HepG2 (cell line): ENCODE measurements around the gene LCP2.

Experiments
- BRCA1 ChIP-seq: sonication (generic); formaldehyde crosslinking; IDR thresholded peaks from 2 replicates; pipeline ENCODE4 v1.4.0; 2020; ENCODE audit warnings: missing genetic modification reagents
- CREB1 ChIP-seq, 2 experiments: fragments of 450-650 bp in 1 of 2; IDR thresholded peaks; 2 replicates each; pipeline ENCODE4 v1.6.1; 2016 to 2017; ENCODE audit warnings: control low read depth in 1 of 2, mild to moderate bottlenecking in 1 of 2, missing compliant biosample characterization in 1 of 2, missing genetic modification characterization in 1 of 2
- IRF2 ChIP-seq: IDR thresholded peaks from 2 replicates; pipeline ENCODE4 v1.6.1; 2018; ENCODE audit warnings: missing genetic modification reagents, missing compliant biosample characterization
- POLR2A ChIP-seq, 2 experiments: IDR thresholded peaks; 2 replicates each; pipeline ENCODE4 v1.6.1; 2011; ENCODE audit warnings: low read depth in 2 of 2, low read length in 2 of 2, mild to moderate bottlenecking in 1 of 2, moderate library complexity in 1 of 2; ENCODE audit not compliant: insufficient read depth in 1 of 2
- RBM22 ChIP-seq: fragments of 200-400 bp; formaldehyde crosslinking; optimal IDR thresholded peaks from 2 replicates; pipeline ENCODE3; 2017; ENCODE audit warnings: mild to moderate bottlenecking, low read length, moderate library complexity
- TAF1 ChIP-seq: sonication (generic); formaldehyde crosslinking; IDR thresholded peaks from 2 replicates; pipeline ENCODE4 v1.4.0; 2020; ENCODE audit warnings: missing genetic modification reagents
- TCF12 ChIP-seq, 2 experiments: fragments of 450-650 bp in 1 of 2; sonication (generic) in 1 of 2; formaldehyde crosslinking in 1 of 2; IDR thresholded peaks; 2 replicates each; pipeline versions ENCODE4 v1.6.1 to v1.8.0; 2017 to 2022; ENCODE audit warnings: antibody characterized with exemption in 1 of 2, mild to moderate bottlenecking in 1 of 2, missing genetic modification reagents in 1 of 2, moderate library complexity in 1 of 2
- ZFY ChIP-seq: sonication (generic); formaldehyde crosslinking; IDR thresholded peaks from 2 replicates; pipeline ENCODE4 v1.4.0; 2020; ENCODE audit warnings: missing genetic modification reagents
- ZZZ3 ChIP-seq: sonication (generic); formaldehyde crosslinking; IDR thresholded peaks from 2 replicates; pipeline ENCODE4 v1.4.0; 2020; ENCODE audit warnings: missing genetic modification reagents, mild to moderate bottlenecking, borderline replicate concordance
- TF ChIP-seq, protein P1 (sequence below): IDR thresholded peaks from 2 replicates; pipeline ENCODE4 v1.6.1; 2012; ENCODE audit warnings: inconsistent platforms
- TF ChIP-seq, protein P2 (sequence below): sonication (generic); formaldehyde crosslinking; IDR thresholded peaks from 2 replicates; pipeline ENCODE4 v1.4.0; 2020; ENCODE audit warnings: missing genetic modification reagents
- TF ChIP-seq, protein P3 (sequence below): sonication (generic); formaldehyde crosslinking; IDR thresholded peaks from 2 replicates; pipeline ENCODE4 v1.5.0; 2020; ENCODE audit warnings: mild to moderate bottlenecking, missing genetic modification reagents, moderate library complexity

DNA sequence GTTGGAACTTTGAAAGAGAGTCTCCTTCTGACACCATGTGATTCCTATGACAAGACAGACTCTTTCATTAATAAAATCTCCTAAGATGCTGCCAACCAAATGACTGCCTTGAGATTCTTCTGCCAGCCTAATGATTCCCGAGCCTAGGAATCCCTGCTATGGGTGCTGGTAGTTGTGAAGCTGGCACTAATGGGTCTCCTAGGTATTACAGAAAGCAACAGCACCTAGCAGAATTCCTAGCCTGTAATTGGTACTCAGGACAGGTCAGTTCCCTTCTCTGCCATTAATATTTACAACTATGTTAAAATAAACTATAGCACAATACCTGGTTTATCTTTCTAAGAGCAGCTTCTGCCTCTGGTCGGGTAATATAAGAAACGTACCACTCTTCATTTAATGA lies 45.5 kb downstream of the LCP2 start:
- TF ChIP-seq ZFY (CRISPR knock-in tag) (no peak), POLR2A (IDR thresholded peaks at IDR 0.05; ENCODE audit: insufficient read depth in 1 of 2, low read depth in 2 of 2, low read length in 2 of 2) (no peak), TCF12 (IDR thresholded peaks at IDR 0.05) (no peak), TCF12 (CRISPR knock-in tag; IDR thresholded peaks at IDR 0.05) (no peak), CREB1 (IDR thresholded peaks at IDR 0.05) (no peak), CREB1 (CRISPR knock-in tag; IDR thresholded peaks at IDR 0.05) (no peak), ZZZ3 (CRISPR knock-in tag) (no peak), RBM22 (no peak), BRCA1 (CRISPR knock-in tag) (no peak), TAF1 (CRISPR knock-in tag) (no peak), IRF2 (CRISPR knock-in tag) (no peak)
- TF ChIP-seq, protein P1, sequence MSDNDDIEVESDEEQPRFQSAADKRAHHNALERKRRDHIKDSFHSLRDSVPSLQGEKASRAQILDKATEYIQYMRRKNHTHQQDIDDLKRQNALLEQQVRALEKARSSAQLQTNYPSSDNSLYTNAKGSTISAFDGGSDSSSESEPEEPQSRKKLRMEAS, result no peak
- TF ChIP-seq, protein P2, sequence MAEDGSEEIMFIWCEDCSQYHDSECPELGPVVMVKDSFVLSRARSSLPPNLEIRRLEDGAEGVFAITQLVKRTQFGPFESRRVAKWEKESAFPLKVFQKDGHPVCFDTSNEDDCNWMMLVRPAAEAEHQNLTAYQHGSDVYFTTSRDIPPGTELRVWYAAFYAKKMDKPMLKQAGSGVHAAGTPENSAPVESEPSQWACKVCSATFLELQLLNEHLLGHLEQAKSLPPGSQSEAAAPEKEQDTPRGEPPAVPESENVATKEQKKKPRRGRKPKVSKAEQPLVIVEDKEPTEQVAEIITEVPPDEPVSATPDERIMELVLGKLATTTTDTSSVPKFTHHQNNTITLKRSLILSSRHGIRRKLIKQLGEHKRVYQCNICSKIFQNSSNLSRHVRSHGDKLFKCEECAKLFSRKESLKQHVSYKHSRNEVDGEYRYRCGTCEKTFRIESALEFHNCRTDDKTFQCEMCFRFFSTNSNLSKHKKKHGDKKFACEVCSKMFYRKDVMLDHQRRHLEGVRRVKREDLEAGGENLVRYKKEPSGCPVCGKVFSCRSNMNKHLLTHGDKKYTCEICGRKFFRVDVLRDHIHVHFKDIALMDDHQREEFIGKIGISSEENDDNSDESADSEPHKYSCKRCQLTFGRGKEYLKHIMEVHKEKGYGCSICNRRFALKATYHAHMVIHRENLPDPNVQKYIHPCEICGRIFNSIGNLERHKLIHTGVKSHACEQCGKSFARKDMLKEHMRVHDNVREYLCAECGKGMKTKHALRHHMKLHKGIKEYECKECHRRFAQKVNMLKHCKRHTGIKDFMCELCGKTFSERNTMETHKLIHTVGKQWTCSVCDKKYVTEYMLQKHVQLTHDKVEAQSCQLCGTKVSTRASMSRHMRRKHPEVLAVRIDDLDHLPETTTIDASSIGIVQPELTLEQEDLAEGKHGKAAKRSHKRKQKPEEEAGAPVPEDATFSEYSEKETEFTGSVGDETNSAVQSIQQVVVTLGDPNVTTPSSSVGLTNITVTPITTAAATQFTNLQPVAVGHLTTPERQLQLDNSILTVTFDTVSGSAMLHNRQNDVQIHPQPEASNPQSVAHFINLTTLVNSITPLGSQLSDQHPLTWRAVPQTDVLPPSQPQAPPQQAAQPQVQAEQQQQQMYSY (CRISPR knock-in tag), result no peak
- TF ChIP-seq, protein P3, sequence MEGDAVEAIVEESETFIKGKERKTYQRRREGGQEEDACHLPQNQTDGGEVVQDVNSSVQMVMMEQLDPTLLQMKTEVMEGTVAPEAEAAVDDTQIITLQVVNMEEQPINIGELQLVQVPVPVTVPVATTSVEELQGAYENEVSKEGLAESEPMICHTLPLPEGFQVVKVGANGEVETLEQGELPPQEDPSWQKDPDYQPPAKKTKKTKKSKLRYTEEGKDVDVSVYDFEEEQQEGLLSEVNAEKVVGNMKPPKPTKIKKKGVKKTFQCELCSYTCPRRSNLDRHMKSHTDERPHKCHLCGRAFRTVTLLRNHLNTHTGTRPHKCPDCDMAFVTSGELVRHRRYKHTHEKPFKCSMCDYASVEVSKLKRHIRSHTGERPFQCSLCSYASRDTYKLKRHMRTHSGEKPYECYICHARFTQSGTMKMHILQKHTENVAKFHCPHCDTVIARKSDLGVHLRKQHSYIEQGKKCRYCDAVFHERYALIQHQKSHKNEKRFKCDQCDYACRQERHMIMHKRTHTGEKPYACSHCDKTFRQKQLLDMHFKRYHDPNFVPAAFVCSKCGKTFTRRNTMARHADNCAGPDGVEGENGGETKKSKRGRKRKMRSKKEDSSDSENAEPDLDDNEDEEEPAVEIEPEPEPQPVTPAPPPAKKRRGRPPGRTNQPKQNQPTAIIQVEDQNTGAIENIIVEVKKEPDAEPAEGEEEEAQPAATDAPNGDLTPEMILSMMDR (CRISPR knock-in tag), result no peak
